Thyroid gland (tissue), 4 donors: ENCODE measurements around the gene DCAF11.

Experiments used
- POLR2A ChIP-seq, 2 donors: fragments of 450-650 bp; IDR thresholded peaks; one replicate each; pipeline ENCODE4 v1.6.1; 2017; ENCODE audit warnings: antibody characterized with exemption in 2 of 2, mild to moderate bottlenecking in 2 of 2, moderate library complexity in 1 of 2
- TF ChIP-seq, protein P1 (sequence below), 6 experiments: fragments of 200-600 bp in 3 of 6; fragments of 450-650 bp in 3 of 6; sonication (generic) in 3 of 6; IDR thresholded peaks; one replicate each; pipeline ENCODE4 v1.5.1; 2016 to 2019; ENCODE audit warnings: antibody characterized with exemption in 6 of 6, mild to moderate bottlenecking in 2 of 6, inconsistent platforms in 1 of 6, moderate library complexity in 1 of 6

DNA sequence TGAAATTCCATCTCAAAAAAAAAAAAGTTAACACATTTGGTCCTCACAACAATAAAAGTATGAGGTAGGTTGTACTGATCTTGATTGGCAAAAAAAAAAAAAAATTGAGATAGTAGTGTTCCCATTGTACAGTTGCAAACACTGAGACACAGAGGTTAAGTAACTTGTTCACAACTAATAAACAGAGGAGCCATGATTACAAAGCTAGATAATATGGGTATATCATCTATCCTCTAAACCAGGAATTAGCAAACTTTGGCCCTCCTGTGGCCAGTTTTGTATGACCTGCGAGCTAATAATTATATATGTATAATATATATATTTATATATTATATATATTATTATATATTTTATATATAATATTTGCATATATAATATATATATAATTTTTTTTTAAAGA is 19.2 kb downstream of the DCAF11 start:
- TF ChIP-seq, protein P1, sequence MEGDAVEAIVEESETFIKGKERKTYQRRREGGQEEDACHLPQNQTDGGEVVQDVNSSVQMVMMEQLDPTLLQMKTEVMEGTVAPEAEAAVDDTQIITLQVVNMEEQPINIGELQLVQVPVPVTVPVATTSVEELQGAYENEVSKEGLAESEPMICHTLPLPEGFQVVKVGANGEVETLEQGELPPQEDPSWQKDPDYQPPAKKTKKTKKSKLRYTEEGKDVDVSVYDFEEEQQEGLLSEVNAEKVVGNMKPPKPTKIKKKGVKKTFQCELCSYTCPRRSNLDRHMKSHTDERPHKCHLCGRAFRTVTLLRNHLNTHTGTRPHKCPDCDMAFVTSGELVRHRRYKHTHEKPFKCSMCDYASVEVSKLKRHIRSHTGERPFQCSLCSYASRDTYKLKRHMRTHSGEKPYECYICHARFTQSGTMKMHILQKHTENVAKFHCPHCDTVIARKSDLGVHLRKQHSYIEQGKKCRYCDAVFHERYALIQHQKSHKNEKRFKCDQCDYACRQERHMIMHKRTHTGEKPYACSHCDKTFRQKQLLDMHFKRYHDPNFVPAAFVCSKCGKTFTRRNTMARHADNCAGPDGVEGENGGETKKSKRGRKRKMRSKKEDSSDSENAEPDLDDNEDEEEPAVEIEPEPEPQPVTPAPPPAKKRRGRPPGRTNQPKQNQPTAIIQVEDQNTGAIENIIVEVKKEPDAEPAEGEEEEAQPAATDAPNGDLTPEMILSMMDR (IDR thresholded peaks at IDR 0.05) = no peak
- TF ChIP-seq POLR2A (IDR thresholded peaks at IDR 0.05) = no peak
